Measurements from ENCODE around the gene C1orf52.
A peak's percentile ranks its signal among the peaks of the same experiment; 100 is the strongest.

C1orf52 gene

DNA sequence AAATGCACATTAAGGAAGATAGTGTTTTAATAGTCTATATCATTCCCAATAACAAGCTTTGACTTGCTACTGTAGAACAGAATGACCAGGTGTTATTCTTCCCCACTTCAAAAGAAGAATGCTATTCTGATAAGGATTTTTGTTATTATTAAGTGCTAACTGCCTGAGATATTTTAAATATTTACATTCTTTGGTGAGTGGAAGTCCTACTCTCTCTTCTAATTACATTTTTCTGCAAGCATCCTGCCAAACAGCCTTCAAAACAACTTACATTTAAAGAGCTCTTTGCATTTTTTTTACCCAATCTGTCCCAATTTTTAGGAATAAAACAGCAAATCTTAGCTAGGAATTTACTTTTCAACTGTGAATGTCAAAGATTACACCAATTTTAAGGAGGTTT is 35.2 kb downstream of the C1orf52 start:
- Histone ChIP-seq H3K27me3 (ENCODE audit: control insufficient read depth, insufficient read depth, low read length) (no peaks in the 10 kb centered on the region), H3K4me1 (ENCODE audit: control insufficient read depth, insufficient read depth, low read length) (peaks cover 26% of the 10 kb centered on the region), H3K36me3 (ENCODE audit: control insufficient read depth, insufficient read depth, low read length) (no peaks in the 10 kb centered on the region), H3K9me3 (ENCODE audit: control insufficient read depth, low read length) (no peaks in the 10 kb centered on the region), H3K4me3 (ENCODE audit: low read length) (no peak overlapping the region), H3K9ac (ENCODE audit: low read length) (no peak overlapping the region)

DNA sequence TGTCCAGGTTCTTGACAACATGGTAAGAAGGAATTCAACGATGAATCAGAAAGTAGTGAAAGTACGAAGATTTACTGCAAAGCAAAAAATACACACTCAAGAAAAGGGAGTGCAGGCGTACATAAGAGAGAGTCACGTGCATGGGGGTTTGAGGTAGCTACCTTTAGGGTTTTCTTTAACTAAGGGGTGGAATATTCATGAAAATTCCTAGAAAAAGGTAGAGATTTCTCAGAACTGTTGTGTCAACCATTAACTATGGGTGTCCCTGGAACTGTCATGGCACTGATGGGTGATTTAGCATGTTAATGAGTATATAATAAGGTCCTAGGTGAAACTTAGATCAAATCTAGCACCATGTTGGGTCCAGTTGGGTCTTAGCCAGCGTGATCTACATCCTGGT is 36.1 kb downstream of the C1orf52 start:
- Histone ChIP-seq H3K9me3 (ENCODE audit: control insufficient read depth, low read length) (no peaks in the 10 kb centered on the region), H3K36me3 (ENCODE audit: control insufficient read depth, insufficient read depth, low read length) (no peaks in the 10 kb centered on the region), H3K9ac (ENCODE audit: low read length) (no peak overlapping the region), H3K27me3 (ENCODE audit: control insufficient read depth, insufficient read depth, low read length) (no peaks in the 10 kb centered on the region), H3K4me1 (ENCODE audit: control insufficient read depth, insufficient read depth, low read length) (peaks cover 26% of the 10 kb centered on the region), H3K4me3 (ENCODE audit: low read length) (no peak overlapping the region)

DNA sequence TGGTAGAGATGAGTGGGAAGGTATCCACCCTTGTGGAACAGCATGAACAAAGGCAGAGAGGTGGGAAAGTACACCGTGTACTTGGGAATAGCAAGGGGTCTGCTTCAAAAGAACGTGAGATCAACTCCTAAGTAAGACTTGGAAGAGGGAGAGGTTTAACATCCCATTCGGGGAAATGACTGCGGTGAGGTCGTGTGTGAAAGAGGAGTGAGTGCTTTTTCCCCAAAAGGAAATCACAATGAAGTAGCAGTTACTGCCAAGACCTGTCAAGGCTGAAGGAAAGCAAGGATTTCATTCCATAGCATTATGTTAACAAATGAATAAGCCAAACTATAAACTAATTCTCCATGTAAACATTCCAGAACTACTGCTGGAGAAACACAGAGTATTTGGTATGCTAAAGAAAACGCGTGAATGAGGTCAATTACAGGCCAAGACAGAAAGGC is 38.7 kb downstream of the C1orf52 start:
- H3K36me3 ChIP-seq (ENCODE audit: control insufficient read depth, insufficient read depth, low read length) = no peaks in the 10 kb centered on the region
- H3K9me3 ChIP-seq (ENCODE audit: control insufficient read depth, low read length) = no peaks in the 10 kb centered on the region
- H3K4me3 ChIP-seq (ENCODE audit: low read length) = no peak overlapping the region
- no peak overlapping the region for H3K9ac ChIP-seq (ENCODE audit: low read length)
- H3K4me1 ChIP-seq (ENCODE audit: control insufficient read depth, insufficient read depth, low read length) = peaks cover 24% of the 10 kb centered on the region
- H3K27me3 ChIP-seq (ENCODE audit: control insufficient read depth, insufficient read depth, low read length) = no peaks in the 10 kb centered on the region

- Histone ChIP-seq H3K27me3 (ENCODE audit: control insufficient read depth, insufficient read depth, low read length) (no peaks in the 10 kb centered on the region), H3K4me3 (ENCODE audit: low read length) (no peak overlapping the region), H3K36me3 (ENCODE audit: control insufficient read depth, insufficient read depth, low read length) (no peaks in the 10 kb centered on the region), H3K9me3 (ENCODE audit: control insufficient read depth, low read length) (no peaks in the 10 kb centered on the region), H3K9ac (ENCODE audit: low read length) (no peak overlapping the region), H3K4me1 (ENCODE audit: control insufficient read depth, insufficient read depth, low read length) (peaks cover 24% of the 10 kb centered on the region)
Measured at GRCh38 chr1:85219853-85220610, 39.4 kb downstream of the C1orf52 start.

GRCh38 chr1:85216697-85217096 is 42.8 kb downstream of the C1orf52 start:
- Histone ChIP-seq H3K9ac (ENCODE audit: low read length) (no peak overlapping the region), H3K27me3 (ENCODE audit: control insufficient read depth, insufficient read depth, low read length) (no peaks in the 10 kb centered on the region), H3K36me3 (ENCODE audit: control insufficient read depth, insufficient read depth, low read length) (no peaks in the 10 kb centered on the region), H3K9me3 (ENCODE audit: control insufficient read depth, low read length) (no peaks in the 10 kb centered on the region), H3K4me3 (ENCODE audit: low read length) (no peak overlapping the region), H3K4me1 (ENCODE audit: control insufficient read depth, insufficient read depth, low read length) (peaks cover 14% of the 10 kb centered on the region)

DNA sequence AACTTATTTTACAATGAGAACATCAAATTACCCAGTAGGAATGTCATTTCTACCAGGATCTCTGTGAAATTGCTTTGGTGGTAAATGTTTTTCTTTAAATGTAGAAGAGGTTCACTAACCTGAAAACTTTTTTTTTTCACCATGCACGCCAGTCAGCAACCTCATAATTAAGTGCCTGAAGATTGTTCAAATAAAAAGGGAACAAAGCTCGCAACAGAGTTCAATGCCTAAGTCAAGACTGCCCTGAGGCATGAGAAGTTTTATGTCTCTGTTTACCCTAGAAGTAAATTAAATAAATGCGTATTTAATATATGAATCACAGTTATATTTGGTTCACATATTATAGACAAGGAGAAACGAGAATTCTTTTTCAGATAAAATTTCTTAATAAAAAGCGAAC is 44.8 kb downstream of the C1orf52 start:
- no peak overlapping the region for H3K4me3 ChIP-seq (ENCODE audit: low read length)
- H3K27me3 ChIP-seq (ENCODE audit: control insufficient read depth, insufficient read depth, low read length) = no peaks in the 10 kb centered on the region
- no peaks in the 10 kb centered on the region for H3K36me3 ChIP-seq (ENCODE audit: control insufficient read depth, insufficient read depth, low read length)
- peaks cover 14% of the 10 kb centered on the region for H3K4me1 ChIP-seq (ENCODE audit: control insufficient read depth, insufficient read depth, low read length)
- no peak overlapping the region for H3K9ac ChIP-seq (ENCODE audit: low read length)
- no peaks in the 10 kb centered on the region for H3K9me3 ChIP-seq (ENCODE audit: control insufficient read depth, low read length)

- no peaks in the 10 kb centered on the region for H3K4me1 ChIP-seq (ENCODE audit: control insufficient read depth, insufficient read depth, low read length)
- no peak overlapping the region for H3K9ac ChIP-seq (ENCODE audit: low read length)
- no peaks in the 10 kb centered on the region for H3K9me3 ChIP-seq (ENCODE audit: control insufficient read depth, low read length)
Measured at GRCh38 chr1:85208488-85208887, 51.0 kb downstream of the C1orf52 start.

GRCh38 chr1:85203573-85204171 is 55.8 kb downstream of the C1orf52 start:
- H3K27me3 ChIP-seq (ENCODE audit: control insufficient read depth, insufficient read depth, low read length) = no peaks in the 10 kb centered on the region
- H3K36me3 ChIP-seq (ENCODE audit: control insufficient read depth, insufficient read depth, low read length) = no peaks in the 10 kb centered on the region
- no peaks in the 10 kb centered on the region for H3K4me1 ChIP-seq (ENCODE audit: control insufficient read depth, insufficient read depth, low read length)
- no peaks in the 10 kb centered on the region for H3K9me3 ChIP-seq (ENCODE audit: control insufficient read depth, low read length)
- no peak overlapping the region for H3K4me3 ChIP-seq (ENCODE audit: low read length)
- no peak overlapping the region for H3K9ac ChIP-seq (ENCODE audit: low read length)

More at GRCh38 chr1:85208488-85208887, 51.0 kb downstream of the C1orf52 start:
- H3K27me3 ChIP-seq (ENCODE audit: control insufficient read depth, insufficient read depth, low read length) = no peaks in the 10 kb centered on the region
- H3K36me3 ChIP-seq (ENCODE audit: control insufficient read depth, insufficient read depth, low read length) = no peaks in the 10 kb centered on the region
- no peak overlapping the region for H3K4me3 ChIP-seq (ENCODE audit: low read length)

DNA sequence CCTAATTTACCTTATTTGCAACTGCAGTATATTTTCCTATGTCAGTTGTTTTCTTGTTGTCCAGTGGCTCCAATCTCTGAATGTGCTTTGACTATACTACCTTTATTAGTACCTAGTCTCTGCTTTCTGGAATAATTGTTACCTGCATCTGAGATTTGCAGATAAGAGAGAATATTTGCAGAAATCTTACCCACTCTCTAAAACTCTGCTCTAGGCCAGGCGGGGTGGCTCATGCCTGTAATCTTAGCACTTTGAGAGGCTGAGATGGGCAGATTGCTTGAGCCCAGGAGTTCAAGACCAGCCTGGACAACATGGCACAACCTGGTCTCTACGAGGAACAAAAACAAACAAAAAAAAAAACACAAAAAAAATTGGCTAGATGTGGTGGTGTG is 56.6 kb downstream of the C1orf52 start:
- no peak overlapping the region for H3K4me3 ChIP-seq (ENCODE audit: low read length)
- no peaks in the 10 kb centered on the region for H3K27me3 ChIP-seq (ENCODE audit: control insufficient read depth, insufficient read depth, low read length)

DNA sequence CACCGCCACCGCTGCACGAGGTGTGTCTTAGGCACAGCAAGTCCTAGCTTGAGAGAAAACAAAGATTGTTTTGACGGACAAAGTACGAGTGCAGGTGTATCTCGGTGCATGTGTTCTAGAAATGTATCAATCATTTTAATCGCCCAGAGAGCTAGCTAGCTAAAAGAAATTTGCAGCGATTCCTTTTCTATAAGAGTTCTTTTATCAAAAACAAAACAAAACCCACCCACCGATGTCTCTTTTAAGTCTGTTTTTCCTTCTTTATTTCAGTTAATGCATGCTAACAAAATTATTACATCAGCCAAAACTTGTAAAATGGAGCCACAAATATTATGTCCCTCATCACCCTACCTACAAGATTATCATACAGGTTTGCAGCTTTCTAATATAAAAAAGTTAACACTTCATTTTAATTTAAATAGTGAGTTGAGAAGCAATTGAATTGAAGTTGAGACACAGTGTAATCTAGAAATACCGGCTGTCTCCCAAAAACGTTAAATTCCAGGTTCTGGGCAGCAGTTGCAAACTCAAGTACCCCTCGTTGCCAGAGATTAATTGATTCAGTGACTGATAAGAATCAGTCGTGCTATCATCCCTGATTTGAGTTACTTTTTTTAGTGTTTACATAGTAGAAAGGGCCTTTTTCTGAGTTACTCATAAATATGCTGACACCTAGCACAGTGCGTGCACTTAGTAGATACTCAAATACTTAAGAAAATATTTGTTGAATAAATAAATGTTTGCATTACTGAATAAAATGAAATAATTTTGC is 57.2 kb downstream of the C1orf52 start:
- Histone ChIP-seq H3K36me3 (ENCODE audit: control insufficient read depth, insufficient read depth, low read length) (no peaks in the 10 kb centered on the region), H3K9ac (ENCODE audit: low read length) (peak overlapping the region; percentile 95)

More for the DNA sequence above, 56.6 kb downstream of the C1orf52 start:
- Histone ChIP-seq H3K4me1 (ENCODE audit: control insufficient read depth, insufficient read depth, low read length) (no peaks in the 10 kb centered on the region), H3K9ac (ENCODE audit: low read length) (no peak overlapping the region), H3K36me3 (ENCODE audit: control insufficient read depth, insufficient read depth, low read length) (no peaks in the 10 kb centered on the region), H3K9me3 (ENCODE audit: control insufficient read depth, low read length) (no peaks in the 10 kb centered on the region)

GRCh38 chr1:85201340-85202091 is 57.9 kb downstream of the C1orf52 start:
- Histone ChIP-seq H3K4me3 (ENCODE audit: low read length) (peak overlapping the region; percentile 82), H3K4me1 (ENCODE audit: control insufficient read depth, insufficient read depth, low read length) (no peaks in the 10 kb centered on the region), H3K9ac (ENCODE audit: low read length) (peak overlapping the region; percentile 95), H3K27me3 (ENCODE audit: control insufficient read depth, insufficient read depth, low read length) (no peaks in the 10 kb centered on the region), H3K36me3 (ENCODE audit: control insufficient read depth, insufficient read depth, low read length) (no peaks in the 10 kb centered on the region), H3K9me3 (ENCODE audit: control insufficient read depth, low read length) (no peaks in the 10 kb centered on the region)

More for the DNA sequence above, 57.2 kb downstream of the C1orf52 start:
- no peaks in the 10 kb centered on the region for H3K9me3 ChIP-seq (ENCODE audit: control insufficient read depth, low read length)
- H3K4me1 ChIP-seq (ENCODE audit: control insufficient read depth, insufficient read depth, low read length) = no peaks in the 10 kb centered on the region
- peak overlapping the region; percentile 82 for H3K4me3 ChIP-seq (ENCODE audit: low read length)
- no peaks in the 10 kb centered on the region for H3K27me3 ChIP-seq (ENCODE audit: control insufficient read depth, insufficient read depth, low read length)
